IMR-90 (cell line): Measurements from ENCODE around the gene NSUN4. TPM values are rescaled to one million over a fixed set of nuclear protein-coding genes. Genes with fewer than 3 reads are reported as not detected.

ENCODE experiments used
- ATAC-seq: fragments of 200-7000 bp; cut with Tn5 transposase; 2 replicates; pipeline ENCODE4 v1.9.1; 2020; ENCODE audit warnings: low read depth, mild to moderate bottlenecking, moderate library complexity
- BruUV-seq: library from RNA; stranded (reverse); fragments of 400-500 nt; replicated peaks from 2 replicates; lab custom pipeline; 2021; lab: Mats Ljungman, UMichigan
- CTCF ChIA-PET: fragments of 300-600 bp; formaldehyde crosslinking; extraction: SDS; loops from one replicate; lab custom pipeline; 2021; ENCODE audit warnings: antibody characterized with exemption; lab: Yijun Ruan, JAX
- POLR2A ChIA-PET: fragments of 300-600 bp; sonication (Branson Sonifier 250); formaldehyde crosslinking; loops from one replicate; lab custom pipeline; 2022; ENCODE audit warnings: antibody characterized with exemption; ENCODE audit not compliant: unreplicated experiment; lab: Charles Lee
- DNase-seq: peaks from one replicate; pipeline ENCODE4 v3.0.0; 2013
- H2AFZ ChIP-seq: replicated peaks from 2 replicates; pipeline ENCODE3; 2013; ENCODE audit warnings: low read length, mild to moderate bottlenecking; ENCODE audit not compliant: poor library complexity
- H2AK5ac ChIP-seq: 2 replicates; pipeline ENCODE4 v1.6.1; 2013; ENCODE audit warnings: low read depth, low read length, inconsistent platforms
- H2AK9ac ChIP-seq: replicated peaks from 2 replicates; pipeline ENCODE3; 2013; ENCODE audit warnings: mild to moderate bottlenecking, low read depth, low read length, moderate library complexity; ENCODE audit not compliant: poor library complexity
- H2BK120ac ChIP-seq: 2 replicates; pipeline ENCODE4 v1.6.1; 2013; ENCODE audit warnings: low read depth, low read length, inconsistent platforms
- H2BK15ac ChIP-seq: 3 replicates; pipeline ENCODE4 v1.6.1; 2013; ENCODE audit warnings: low read depth, low read length, inconsistent platforms
- H2BK20ac ChIP-seq: 2 replicates; pipeline ENCODE4 v1.6.1; 2013; ENCODE audit warnings: low read depth, mild to moderate bottlenecking, inconsistent platforms, low read length, moderate library complexity
- H2BK5ac ChIP-seq: 2 replicates; pipeline ENCODE4 v1.6.1; 2013; ENCODE audit warnings: mild to moderate bottlenecking, low read depth, low read length, inconsistent platforms; ENCODE audit not compliant: poor library complexity, severe bottlenecking
- H3K14ac ChIP-seq: replicated peaks from 2 replicates; pipeline ENCODE4 v1.6.1; 2013; ENCODE audit warnings: low read depth, low read length, inconsistent platforms
- H3K18ac ChIP-seq: 2 replicates; pipeline ENCODE4 v1.6.1; 2013; ENCODE audit warnings: low read depth, low read length, control low read depth
- H3K23ac ChIP-seq: 2 replicates; pipeline ENCODE4 v1.6.1; 2013; ENCODE audit warnings: low read depth, low read length, inconsistent platforms
- H3K27ac ChIP-seq: 2 replicates; pipeline ENCODE4 v1.5.1; 2013; ENCODE audit warnings: mild to moderate bottlenecking, control low read depth, low read length; ENCODE audit not compliant: insufficient read depth
- H3K27me3 ChIP-seq: 2 replicates; pipeline ENCODE4 v1.6.1; 2013; ENCODE audit warnings: low read length; ENCODE audit not compliant: control insufficient read depth, insufficient read depth
- H3K36me3 ChIP-seq: 2 replicates; pipeline ENCODE4 v1.6.1; 2013; ENCODE audit warnings: low read length, mixed read lengths; ENCODE audit not compliant: control insufficient read depth, insufficient read depth
- H3K4ac ChIP-seq: 2 replicates; pipeline ENCODE4 v1.6.1; 2013; ENCODE audit warnings: low read depth, low read length, inconsistent platforms
- H3K4me1 ChIP-seq: 2 replicates; pipeline ENCODE4 v1.6.1; 2013; ENCODE audit warnings: low read length, mixed read lengths; ENCODE audit not compliant: control insufficient read depth, insufficient read depth
- H3K4me2 ChIP-seq: 2 replicates; pipeline ENCODE4 v1.6.1; 2013; ENCODE audit warnings: low read depth, mild to moderate bottlenecking, control low read depth, low read length, moderate library complexity
- H3K4me3 ChIP-seq: 2 replicates; pipeline ENCODE4 v1.5.1; 2013; ENCODE audit warnings: low read depth, mild to moderate bottlenecking, control low read depth, low read length, moderate library complexity; ENCODE audit not compliant: insufficient read depth
- H3K56ac ChIP-seq: 2 replicates; pipeline ENCODE4 v1.6.1; 2013; ENCODE audit warnings: low read length, inconsistent platforms; ENCODE audit not compliant: insufficient read depth; ENCODE audit errors: extremely low read depth
- H3K79me1 ChIP-seq, 2 experiments: 2 replicates each; pipeline ENCODE4 v1.6.1; 2013; ENCODE audit warnings: low read length in 2 of 2, inconsistent platforms in 1 of 2, low read depth in 1 of 2
- H3K9ac ChIP-seq: 2 replicates; pipeline ENCODE4 v1.6.1; 2013; ENCODE audit warnings: low read depth, low read length, control low read depth
- H3K9me1 ChIP-seq: 2 replicates; pipeline ENCODE4 v1.6.1; 2013; ENCODE audit warnings: low read length, inconsistent platforms; ENCODE audit not compliant: insufficient read depth
- H3K9me3 ChIP-seq: 2 replicates; pipeline ENCODE4 v1.6.1; 2013; ENCODE audit warnings: low read length; ENCODE audit not compliant: control insufficient read depth, insufficient read depth
- H4K20me1 ChIP-seq: 2 replicates; pipeline ENCODE4 v1.6.1; 2013; ENCODE audit warnings: low read length, inconsistent platforms; ENCODE audit not compliant: insufficient read depth
- H4K5ac ChIP-seq: 2 replicates; pipeline ENCODE4 v1.6.1; 2013; ENCODE audit warnings: mild to moderate bottlenecking, low read depth, low read length, control low read depth
- H4K8ac ChIP-seq, 2 experiments: 2 replicates each; pipeline ENCODE4 v1.6.1; 2013; ENCODE audit warnings: low read depth in 2 of 2, low read length in 2 of 2, control low read depth in 1 of 2, inconsistent platforms in 1 of 2
- H4K91ac ChIP-seq: 2 replicates; pipeline ENCODE4 v1.6.1; 2013; ENCODE audit warnings: low read depth, low read length, inconsistent platforms; ENCODE audit not compliant: insufficient read depth
- BHLHE40 ChIP-seq: fragments of 150-350 bp; IDR thresholded peaks from 2 replicates; pipeline ENCODE4 v1.6.1; 2016; ENCODE audit warnings: mild to moderate bottlenecking, low read depth, low read length
- CEBPB ChIP-seq: IDR thresholded peaks from 2 replicates; pipeline ENCODE4 v1.6.1; 2012; ENCODE audit warnings: low read depth, low read length, improper control_type of control experiment
- CHD1 ChIP-seq: IDR thresholded peaks from 2 replicates; pipeline ENCODE4 v1.6.1; 2012; ENCODE audit warnings: low read depth, low read length, improper control_type of control experiment
- ELK1 ChIP-seq: fragments of 150-350 bp; IDR thresholded peaks from 2 replicates; pipeline ENCODE4 v1.6.1; 2016; ENCODE audit warnings: low read depth, mild to moderate bottlenecking, low read length, moderate library complexity, borderline replicate concordance
- FOS ChIP-seq: fragments of 150-350 bp; IDR thresholded peaks from 2 replicates; pipeline ENCODE4 v1.6.1; 2016; ENCODE audit warnings: low read depth, low read length
- MAFK ChIP-seq: IDR thresholded peaks from 2 replicates; pipeline ENCODE4 v1.6.1; 2012; ENCODE audit warnings: low read depth, low read length, improper control_type of control experiment
- MAZ ChIP-seq: IDR thresholded peaks from 2 replicates; pipeline ENCODE4 v1.6.1; 2012; ENCODE audit warnings: low read depth, mild to moderate bottlenecking, low read length, improper control_type of control experiment, moderate library complexity, borderline replicate concordance
- MXI1 ChIP-seq: IDR thresholded peaks from 2 replicates; pipeline ENCODE4 v1.6.1; 2012; ENCODE audit warnings: low read depth, mild to moderate bottlenecking, low read length, moderate library complexity, borderline replicate concordance
- NFE2L2 ChIP-seq: fragments of 150-350 bp; IDR thresholded peaks from 2 replicates; pipeline ENCODE4 v1.6.1; 2016; ENCODE audit warnings: low read depth, mild to moderate bottlenecking, low read length
- POLR2A ChIP-seq: IDR thresholded peaks from 2 replicates; pipeline ENCODE4 v1.6.1; 2012; ENCODE audit warnings: mild to moderate bottlenecking, low read depth, low read length
- RAD21 ChIP-seq: IDR thresholded peaks from 2 replicates; pipeline ENCODE4 v1.6.1; 2012; ENCODE audit warnings: low read length, improper control_type of control experiment
- RCOR1 ChIP-seq: IDR thresholded peaks from 2 replicates; pipeline ENCODE4 v1.6.1; 2012; ENCODE audit warnings: mild to moderate bottlenecking, low read length, improper control_type of control experiment; ENCODE audit not compliant: insufficient replicate concordance
- RFX5 ChIP-seq: IDR thresholded peaks from 2 replicates; pipeline ENCODE4 v1.8.0; 2012; ENCODE audit warnings: low read depth, mild to moderate bottlenecking, low read length, moderate library complexity
- SMC3 ChIP-seq: fragments of 150-350 bp; IDR thresholded peaks from 2 replicates; pipeline ENCODE4 v1.6.1; 2016; ENCODE audit warnings: low read depth, mild to moderate bottlenecking, antibody characterized with exemption, low read length, moderate library complexity
- dilution Hi-C: fragments of 300-500 bp; cut with HindIII; formaldehyde crosslinking; loops from one replicate; pipeline ENCODE4 v1.14.3; 2018; ENCODE audit warnings: low sequenced_read_pairs; ENCODE audit not compliant: unreplicated experiment
- in situ Hi-C: fragments of 300-500 bp; cut with MboI; formaldehyde crosslinking; loops from 3 replicates; pipeline ENCODE4 v1.14.3; 2019; ENCODE audit warnings: low sequenced_read_pairs, inconsistent platforms, mixed read lengths
- intact Hi-C: fragments of 100-400 bp; cut with micrococcal nuclease; formaldehyde crosslinking; loops from 2 replicates; pipeline ENCODE4 v1.10.0; 2022
- polyA plus RNA-seq, 3 experiments: library from polyadenylated mRNA; depleted of rRNA; stranded (reverse); fragments of >200 nt; gene quantifications; 2 replicates each; pipeline ENCODE4 v1.2.3, GENCODE V29; 2012; ENCODE audit warnings: low replicate concordance in 1 of 3
- total RNA-seq: library from RNA; depleted of rRNA; stranded (reverse); fragments of >200 nt; gene quantifications from 2 replicates; pipeline ENCODE4 v1.2.3, GENCODE V29; 2012
- TF ChIP-seq, protein P1 (sequence below): conservative IDR thresholded peaks from 2 replicates; pipeline ENCODE4 v1.5.1; 2012; ENCODE audit warnings: mild to moderate bottlenecking, low read depth, low read length, improper control_type of control experiment
- TF ChIP-seq, protein P2 (sequence below): fragments of 150-350 bp; IDR thresholded peaks from 2 replicates; pipeline ENCODE4 v1.6.1; 2017; ENCODE audit warnings: mild to moderate bottlenecking, antibody characterized with exemption, low read length, low read depth

The NSUN4 gene
- total and polyA plus RNA-seq, 2 of the 4 experiments (the other 2 are of a cell fraction): 10.9 to 13.0 TPM

DNA sequence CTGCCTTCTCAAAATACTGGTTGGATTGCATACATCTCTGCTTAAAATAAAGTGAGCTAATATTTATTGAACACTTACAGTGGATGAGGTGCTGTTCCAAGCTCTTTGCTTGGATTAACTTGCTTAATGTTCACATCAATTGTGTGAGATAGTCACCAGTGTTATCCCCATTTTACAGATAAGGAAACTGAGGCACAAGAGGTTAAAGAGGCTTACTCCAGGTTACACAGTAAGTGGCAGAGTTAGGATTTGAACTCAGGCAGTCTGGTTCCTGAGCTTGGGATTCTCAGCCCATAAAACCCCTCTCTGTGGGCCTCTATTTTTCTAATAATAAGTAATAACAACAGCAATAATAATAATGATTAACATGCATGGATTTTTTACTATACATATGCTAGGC, 39.9 kb downstream of the NSUN4 start:
- no peak overlapping the region for H2BK15ac ChIP-seq
- no peak overlapping the region for H3K4me2 ChIP-seq
- H3K9ac ChIP-seq: no peak overlapping the region
- DNase-seq: no peak
- H3K36me3 ChIP-seq: no peaks in the 10 kb centered on the region
- no peaks in the 10 kb centered on the region for H3K4me1 ChIP-seq
- H3K14ac ChIP-seq: no peak overlapping the region
- no peak overlapping the region for H2AK9ac ChIP-seq
- H4K91ac ChIP-seq: no peak overlapping the region
- dilution Hi-C loops: no loop called here
- H2BK120ac ChIP-seq: no peak overlapping the region
- H3K27me3 ChIP-seq: no peaks in the 10 kb centered on the region
- H4K8ac ChIP-seq: no peak overlapping the region
- H2AFZ ChIP-seq: no peak overlapping the region
- ChIA-PET CTCF (interaction anchor here (0.8 kb wide), 1 partner anchor 16 kb away, joined by 3 read pairs; no protein-coding TSS in a partner anchor), POLR2A (no interaction called here)
- BruUV-seq: no TSS peak
- H3K9me1 ChIP-seq: no peaks in the 10 kb centered on the region
- H4K5ac ChIP-seq: no peak overlapping the region
- intact Hi-C loops: no loop called here
- H4K20me1 ChIP-seq: no peaks in the 10 kb centered on the region
- H3K56ac ChIP-seq: no peak overlapping the region
- no peaks in the 10 kb centered on the region for H3K79me1 ChIP-seq
- H3K18ac ChIP-seq: no peak overlapping the region
- H2BK20ac ChIP-seq: no peak overlapping the region
- peaks cover 4% of the 10 kb centered on the region for H3K9me3 ChIP-seq
- H3K4ac ChIP-seq: no peak overlapping the region
- no peak for ATAC-seq
- H3K23ac ChIP-seq: no peak overlapping the region
- no peak for TF ChIP-seq RAD21
- no peak for TF ChIP-seq MAFK
- TF ChIP-seq CEBPB: no peak
- TF ChIP-seq ELK1: no peak
- TF ChIP-seq MXI1: no peak
- no peak for TF ChIP-seq FOS
- no peak for TF ChIP-seq SMC3
- TF ChIP-seq POLR2A: no peak
- TF ChIP-seq NFE2L2: no peak
- no peak for TF ChIP-seq BHLHE40
- no peak for TF ChIP-seq RFX5
- TF ChIP-seq RCOR1: no peak
- TF ChIP-seq, protein P1, sequence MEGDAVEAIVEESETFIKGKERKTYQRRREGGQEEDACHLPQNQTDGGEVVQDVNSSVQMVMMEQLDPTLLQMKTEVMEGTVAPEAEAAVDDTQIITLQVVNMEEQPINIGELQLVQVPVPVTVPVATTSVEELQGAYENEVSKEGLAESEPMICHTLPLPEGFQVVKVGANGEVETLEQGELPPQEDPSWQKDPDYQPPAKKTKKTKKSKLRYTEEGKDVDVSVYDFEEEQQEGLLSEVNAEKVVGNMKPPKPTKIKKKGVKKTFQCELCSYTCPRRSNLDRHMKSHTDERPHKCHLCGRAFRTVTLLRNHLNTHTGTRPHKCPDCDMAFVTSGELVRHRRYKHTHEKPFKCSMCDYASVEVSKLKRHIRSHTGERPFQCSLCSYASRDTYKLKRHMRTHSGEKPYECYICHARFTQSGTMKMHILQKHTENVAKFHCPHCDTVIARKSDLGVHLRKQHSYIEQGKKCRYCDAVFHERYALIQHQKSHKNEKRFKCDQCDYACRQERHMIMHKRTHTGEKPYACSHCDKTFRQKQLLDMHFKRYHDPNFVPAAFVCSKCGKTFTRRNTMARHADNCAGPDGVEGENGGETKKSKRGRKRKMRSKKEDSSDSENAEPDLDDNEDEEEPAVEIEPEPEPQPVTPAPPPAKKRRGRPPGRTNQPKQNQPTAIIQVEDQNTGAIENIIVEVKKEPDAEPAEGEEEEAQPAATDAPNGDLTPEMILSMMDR: no peak
- TF ChIP-seq CHD1: no peak
- TF ChIP-seq, protein P2, sequence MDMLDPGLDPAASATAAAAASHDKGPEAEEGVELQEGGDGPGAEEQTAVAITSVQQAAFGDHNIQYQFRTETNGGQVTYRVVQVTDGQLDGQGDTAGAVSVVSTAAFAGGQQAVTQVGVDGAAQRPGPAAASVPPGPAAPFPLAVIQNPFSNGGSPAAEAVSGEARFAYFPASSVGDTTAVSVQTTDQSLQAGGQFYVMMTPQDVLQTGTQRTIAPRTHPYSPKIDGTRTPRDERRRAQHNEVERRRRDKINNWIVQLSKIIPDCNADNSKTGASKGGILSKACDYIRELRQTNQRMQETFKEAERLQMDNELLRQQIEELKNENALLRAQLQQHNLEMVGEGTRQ: no peak
- TF ChIP-seq MAZ: no peak
- in situ Hi-C loops: no loop called here
- no peak overlapping the region for H2BK5ac ChIP-seq
- H3K27ac ChIP-seq: no peak overlapping the region
- no peak overlapping the region for H2AK5ac ChIP-seq
- H3K4me3 ChIP-seq: no peak overlapping the region
